Body of pancreas (tissue), 4 donors: Measurements from ENCODE around the gene FER. TPM values are rescaled to one million over a fixed set of nuclear protein-coding genes. Genes with fewer than 3 reads are reported as not detected.
"Not testable (repeated sequence)": the region's sequence is repeated elsewhere in the genome, so short reads cannot be mapped to it uniquely, and the experiment has no call there.

Source experiments
- ATAC-seq: fragments of 150-250 bp; one replicate; pipeline ENCODE4 v1.9.1; 2016
- DNase-seq, 4 donors: peaks; one replicate each; pipeline ENCODE4 v3.0.0-alpha.2; 2019
- H3K27ac ChIP-seq, 4 donors: fragments of 200-600 bp; sonication (generic); 1 replicate in 3 of 4; 2 replicates in 1 of 4; pipeline versions ENCODE4 v1.5.1 to v1.6.1; 2016 to 2019; ENCODE audit warnings: mild to moderate bottlenecking in 1 of 4, mixed read lengths in 1 of 4, moderate library complexity in 1 of 4
- H3K27me3 ChIP-seq, 2 donors: fragments of 200-600 bp; sonication (generic); one replicate each; pipeline ENCODE4 v1.6.0; 2016; ENCODE audit warnings: mild to moderate bottlenecking in 1 of 2
- H3K36me3 ChIP-seq, 2 donors: fragments of 200-600 bp; sonication (generic); replicated peaks in 1 of 2; 2 replicates each; pipeline ENCODE4 v1.5.1; 2016; ENCODE audit warnings: low read depth in 2 of 2; ENCODE audit not compliant: insufficient read depth in 1 of 2
- H3K4me1 ChIP-seq: fragments of 200-600 bp; sonication (generic); one replicate; pipeline ENCODE4 v1.6.0; 2016
- H3K4me3 ChIP-seq, 2 donors: fragments of 200-600 bp; sonication (generic); 1 replicate in 1 of 2; 2 replicates in 1 of 2; pipeline ENCODE4 v1.5.1; 2016 to 2019
- H3K9me3 ChIP-seq, 3 donors: fragments of 200-600 bp; sonication (generic); 1 replicate in 2 of 3; 2 replicates in 1 of 3; pipeline ENCODE4 v1.5.1; 2016
- POLR2A ChIP-seq, 3 donors: fragments of 450-650 bp; IDR thresholded peaks; one replicate each; pipeline ENCODE4 v1.6.1; 2016; ENCODE audit warnings: antibody characterized with exemption in 3 of 3, mild to moderate bottlenecking in 2 of 3
- WGBS, 2 donors: methylation state at CpG; one replicate each; pipeline ENCODE4 v1.1.5; 2017; 5-methylcytosine and 5-hydroxymethylcytosine counted together
- intact Hi-C: fragments of 100-400 bp; cut with DNase I; formaldehyde crosslinking; loops from one replicate; pipeline ENCODE4 v1.15.1; 2023
- total RNA-seq, 2 donors: library from RNA; depleted of rRNA; stranded (reverse); fragments of >200 nt; gene quantifications; one replicate each; pipeline ENCODE4 v1.1.0, GENCODE V29; 2016
- TF ChIP-seq, protein P1 (sequence below), 7 experiments: fragments of 450-650 bp in 4 of 7; fragments of 200-600 bp in 3 of 7; sonication (generic) in 3 of 7; IDR thresholded peaks; one replicate each; pipeline ENCODE4 v1.5.1; 2016 to 2019; ENCODE audit warnings: antibody characterized with exemption in 7 of 7

The FER gene
- total RNA-seq, 2 donors from 2014 or later: 7.9 to 13.2 TPM

DNA sequence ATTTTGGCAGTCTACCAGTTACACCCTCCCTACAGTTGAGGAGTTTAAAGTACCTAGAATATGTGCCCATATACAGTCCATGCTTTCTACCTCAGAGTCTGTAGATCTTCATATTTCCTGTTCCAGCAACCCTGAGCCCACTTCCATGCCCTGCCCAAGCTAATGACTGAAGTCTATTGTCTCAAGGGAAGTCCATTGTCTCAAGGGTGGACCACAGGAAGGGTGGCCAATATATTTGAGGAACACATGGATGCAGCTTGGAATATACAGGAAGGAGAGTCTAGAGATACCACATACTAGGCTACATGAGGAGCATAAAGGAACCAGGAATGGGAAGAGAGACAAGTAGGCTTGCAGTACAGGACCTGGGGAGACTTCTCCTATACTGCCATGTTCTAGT lies 274.4 kb downstream of the FER start:
- Histone ChIP-seq H3K27ac (no peak overlapping the region), H3K36me3 (no peaks in the 10 kb centered on the region), H3K4me1 (no peaks in the 10 kb centered on the region), H3K9me3 (no peaks in the 10 kb centered on the region), H3K27me3 (no peaks in the 10 kb centered on the region), H3K4me3 (no peak overlapping the region)
- TF ChIP-seq, protein P1, sequence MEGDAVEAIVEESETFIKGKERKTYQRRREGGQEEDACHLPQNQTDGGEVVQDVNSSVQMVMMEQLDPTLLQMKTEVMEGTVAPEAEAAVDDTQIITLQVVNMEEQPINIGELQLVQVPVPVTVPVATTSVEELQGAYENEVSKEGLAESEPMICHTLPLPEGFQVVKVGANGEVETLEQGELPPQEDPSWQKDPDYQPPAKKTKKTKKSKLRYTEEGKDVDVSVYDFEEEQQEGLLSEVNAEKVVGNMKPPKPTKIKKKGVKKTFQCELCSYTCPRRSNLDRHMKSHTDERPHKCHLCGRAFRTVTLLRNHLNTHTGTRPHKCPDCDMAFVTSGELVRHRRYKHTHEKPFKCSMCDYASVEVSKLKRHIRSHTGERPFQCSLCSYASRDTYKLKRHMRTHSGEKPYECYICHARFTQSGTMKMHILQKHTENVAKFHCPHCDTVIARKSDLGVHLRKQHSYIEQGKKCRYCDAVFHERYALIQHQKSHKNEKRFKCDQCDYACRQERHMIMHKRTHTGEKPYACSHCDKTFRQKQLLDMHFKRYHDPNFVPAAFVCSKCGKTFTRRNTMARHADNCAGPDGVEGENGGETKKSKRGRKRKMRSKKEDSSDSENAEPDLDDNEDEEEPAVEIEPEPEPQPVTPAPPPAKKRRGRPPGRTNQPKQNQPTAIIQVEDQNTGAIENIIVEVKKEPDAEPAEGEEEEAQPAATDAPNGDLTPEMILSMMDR (IDR thresholded peaks at IDR 0.05): no peak
- no peak for TF ChIP-seq POLR2A (IDR thresholded peaks at IDR 0.05)
- DNase-seq: no peak
- intact Hi-C loops: no loop called here
- no peak for ATAC-seq

- intact Hi-C loops, H3K36me3 ChIP-seq, H3K27me3 ChIP-seq, H3K4me1 ChIP-seq, H3K4me3 ChIP-seq, DNase-seq, ATAC-seq, H3K27ac ChIP-seq, H3K9me3 ChIP-seq: not testable (repeated sequence)
- WGBS, 2 donors: 0% methylated on average over 1 of the region's 1 CpG
Measured at GRCh38 chr5:109025729-109026128, 278.0 kb downstream of the FER start.

DNA sequence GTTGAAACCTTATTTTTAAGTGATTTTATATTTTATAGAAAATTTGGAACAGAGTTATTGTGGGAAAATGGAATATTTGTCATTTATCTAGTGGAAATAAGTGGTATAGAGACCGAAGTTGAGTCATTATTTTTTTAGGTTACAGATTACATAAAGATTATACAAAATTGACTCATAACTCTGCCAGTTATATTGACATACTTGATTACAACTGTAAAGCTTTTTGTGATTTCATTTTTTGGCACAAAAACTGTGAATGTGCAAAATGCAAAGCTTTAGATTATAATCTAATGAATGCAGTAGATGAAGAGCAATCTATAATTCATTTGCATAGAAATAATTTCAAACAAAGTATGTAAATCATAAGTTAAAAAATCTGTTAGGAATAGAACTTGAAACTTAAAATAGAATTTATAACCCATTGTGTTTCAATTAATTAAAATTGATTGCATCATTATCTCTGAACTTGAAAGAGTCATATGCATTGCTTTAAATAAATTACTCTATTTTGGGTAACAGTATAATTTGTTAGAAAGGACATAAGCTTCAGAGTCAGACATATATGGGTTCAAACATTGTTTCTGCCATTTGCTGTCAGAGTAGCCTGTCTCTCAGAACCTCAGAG lies 280.4 kb downstream of the FER start:
- Histone ChIP-seq H3K27ac (no peak overlapping the region), H3K9me3 (no peaks in the 10 kb centered on the region), H3K27me3 (no peaks in the 10 kb centered on the region), H3K4me3 (no peak overlapping the region), H3K4me1 (no peaks in the 10 kb centered on the region), H3K36me3 (no peaks in the 10 kb centered on the region)
- ATAC-seq (no peak), DNase-seq (no peak)
- 63 to 74% methylated on average over 1 of the region's 1 CpG for WGBS, 2 donors
- TF ChIP-seq, protein P1 (IDR thresholded peaks at IDR 0.05): no peak
- no peak for TF ChIP-seq POLR2A (IDR thresholded peaks at IDR 0.05)
- intact Hi-C loops: no loop called here

GRCh38 chr5:109028608-109029299 lies 281.1 kb downstream of the FER start:
- Histone ChIP-seq H3K27me3 (no peaks in the 10 kb centered on the region), H3K36me3 (no peaks in the 10 kb centered on the region), H3K27ac (no peak overlapping the region), H3K9me3 (no peaks in the 10 kb centered on the region), H3K4me1 (no peaks in the 10 kb centered on the region), H3K4me3 (no peak overlapping the region)
- intact Hi-C loops: no loop called here
- no peak for TF ChIP-seq POLR2A (IDR thresholded peaks at IDR 0.05)
- TF ChIP-seq, protein P1 (IDR thresholded peaks at IDR 0.05): no peak
- 82 to 89% methylated on average over 2 of the region's 2 CpGs for WGBS, 2 donors
- ATAC-seq (no peak), DNase-seq (no peak)

DNA sequence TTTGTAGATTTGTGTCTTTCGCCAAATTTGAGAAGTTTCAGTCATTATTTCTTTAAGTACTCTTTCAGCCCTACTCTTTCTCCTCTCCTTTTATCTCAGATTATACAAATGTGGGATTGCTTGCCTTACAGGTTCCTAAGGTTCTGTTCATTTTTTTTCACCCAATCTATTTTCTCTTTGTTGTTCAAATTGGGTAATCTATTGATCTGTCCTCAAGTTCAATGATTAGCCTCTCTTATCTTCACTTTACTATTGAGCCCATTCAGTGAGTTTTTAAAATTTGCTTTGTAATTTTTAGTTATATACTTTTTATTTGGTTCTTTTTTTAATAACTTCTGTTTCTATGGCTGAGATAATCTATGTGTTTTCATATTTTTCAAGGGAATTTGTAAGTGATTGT lies 282.1 kb downstream of the FER start:
- no peaks in the 10 kb centered on the region for H3K9me3 ChIP-seq
- DNase-seq (no peak), ATAC-seq (no peak)
- H3K4me1 ChIP-seq: no peaks in the 10 kb centered on the region
- no peak overlapping the region for H3K27ac ChIP-seq
- no peaks in the 10 kb centered on the region for H3K27me3 ChIP-seq
- TF ChIP-seq, protein P1 (IDR thresholded peaks at IDR 0.05): no peak
- no peak for TF ChIP-seq POLR2A (IDR thresholded peaks at IDR 0.05)
- no peak overlapping the region for H3K4me3 ChIP-seq
- H3K36me3 ChIP-seq: no peaks in the 10 kb centered on the region
- 93 to 95% methylated on average over 1 of the region's 1 CpG for WGBS, 2 donors
- intact Hi-C loops: no loop called here
